Activated naive CD4-positive, alpha-beta T cell treated with anti-CD3 and anti-CD28 coated beads for 36 hours (primary cell): ENCODE results near the gene NMNAT3. TPM values are rescaled to one million over a fixed set of nuclear protein-coding genes. Genes with fewer than 3 reads are reported as not detected.

ENCODE experiments used
- CTCF ChIA-PET: fragments of 350-600 bp; sonication (Branson Sonifier 250); formaldehyde crosslinking; loops from one replicate; lab custom pipeline; 2021; ENCODE audit warnings: antibody characterized with exemption; lab: Charles Lee
- DNase-seq: peaks from one replicate; pipeline ENCODE4 v3.0.0-alpha.2; 2020
- H3K27ac Mint-ChIP-seq: one replicate; pipeline ENCODE4 v1.8.0; 2021; ENCODE audit warnings: mild to moderate bottlenecking, mixed read lengths
- H3K27me3 Mint-ChIP-seq: one replicate; pipeline ENCODE4 v1.8.0; 2021; ENCODE audit warnings: low read depth, mixed read lengths
- H3K36me3 Mint-ChIP-seq: one replicate; pipeline ENCODE4 v1.8.0; 2021; ENCODE audit warnings: low read depth, mixed read lengths
- H3K4me1 Mint-ChIP-seq: one replicate; pipeline ENCODE4 v1.8.0; 2021; ENCODE audit warnings: low read depth, mixed read lengths
- H3K4me3 Mint-ChIP-seq: one replicate; pipeline ENCODE4 v1.8.0; 2021; ENCODE audit warnings: mild to moderate bottlenecking, moderate library complexity, mixed read lengths
- H3K9me3 Mint-ChIP-seq: one replicate; pipeline ENCODE4 v1.8.0; 2021; ENCODE audit warnings: mixed read lengths
- intact Hi-C: fragments of 100-400 bp; cut with micrococcal nuclease; formaldehyde crosslinking; loops from one replicate; pipeline ENCODE4 v1.15.1; 2023
- total RNA-seq, 2 experiments: library from RNA; stranded (reverse); gene quantifications; one replicate each; pipeline ENCODE4 v1.2.3, GENCODE V29; 2021

NMNAT3 gene
- total RNA-seq, 2 experiments from 2014 or later, result 6.2 to 7.6 TPM

GRCh38 chr3:139518926-139519842, 158.6 kb downstream of the NMNAT3 start:
- H3K4me3 Mint-ChIP-seq, result no peak overlapping the region
- H3K27ac Mint-ChIP-seq, result no peak overlapping the region
- no peak for DNase-seq
- no peaks in the 10 kb centered on the region for H3K9me3 Mint-ChIP-seq
- no peaks in the 10 kb centered on the region for H3K4me1 Mint-ChIP-seq
- no peaks in the 10 kb centered on the region for H3K27me3 Mint-ChIP-seq
- intact Hi-C loops, result no loop called here
- CTCF ChIA-PET, result interaction anchor here (0.8 kb wide), 1 partner anchor 94 kb away, joined by 3 read pairs; no protein-coding TSS in a partner anchor
- no peaks in the 10 kb centered on the region for H3K36me3 Mint-ChIP-seq

- Mint-ChIP-seq H3K36me3 (no peaks in the 10 kb centered on the region), H3K27me3 (no peaks in the 10 kb centered on the region), H3K9me3 (no peaks in the 10 kb centered on the region), H3K27ac (no peak overlapping the region), H3K4me3 (no peak overlapping the region), H3K4me1 (no peaks in the 10 kb centered on the region)
- DNase-seq, result no peak
- CTCF ChIA-PET, result no interaction called here
- intact Hi-C loops, result no loop called here
Observed at GRCh38 chr3:139518306-139518705, 159.5 kb downstream of the NMNAT3 start.

GRCh38 chr3:139517321-139518065, 160.3 kb downstream of the NMNAT3 start:
- Mint-ChIP-seq H3K27me3 (no peaks in the 10 kb centered on the region), H3K9me3 (no peaks in the 10 kb centered on the region), H3K4me3 (no peak overlapping the region), H3K36me3 (no peaks in the 10 kb centered on the region), H3K4me1 (no peaks in the 10 kb centered on the region), H3K27ac (no peak overlapping the region)
- CTCF ChIA-PET, result no interaction called here
- intact Hi-C loops, result no loop called here
- DNase-seq, result no peak

GRCh38 chr3:139514741-139515140, 163.0 kb downstream of the NMNAT3 start:
- CTCF ChIA-PET, result no interaction called here
- intact Hi-C loops, result no loop called here
- H3K27me3 Mint-ChIP-seq, result no peaks in the 10 kb centered on the region

More at GRCh38 chr3:139514741-139515140, 163.0 kb downstream of the NMNAT3 start:
- DNase-seq, result no peak
- Mint-ChIP-seq H3K4me3 (no peak overlapping the region), H3K27ac (no peak overlapping the region), H3K9me3 (no peaks in the 10 kb centered on the region), H3K4me1 (no peaks in the 10 kb centered on the region), H3K36me3 (no peaks in the 10 kb centered on the region)

Other genes with a start within 250 kb of the NMNAT3 start
- gene RBP2, start 201.5 kb downstream of the NMNAT3 start, total RNA-seq, result not detected
- not detected for gene RBP1, start 138.2 kb downstream of the NMNAT3 start, total RNA-seq